Stimulated activated CD8-positive, alpha-beta memory T cell treated with anti-CD3 and anti-CD28 coated beads, Interleukin-15, amount 100 ng/mL, for 24 hours (primary cell): ENCODE measurements around the gene EXOC3.
"Not testable (repeated sequence)": the region's sequence is repeated elsewhere in the genome, so short reads cannot be mapped to it uniquely, and the experiment has no call there.

Experiments used
- DNase-seq: peaks from one replicate; pipeline ENCODE4 v3.0.0-alpha.2; 2020; ENCODE audit warnings: low read depth

The EXOC3 gene

GRCh38 chr5:474232-474839, 31.4 kb downstream of the EXOC3 start:
- not testable (repeated sequence) for DNase-seq

GRCh38 chr5:474840-475661, 32.1 kb downstream of the EXOC3 start:
- no peak for DNase-seq

- DNase-seq = no peak
Observed at GRCh38 chr5:475704-476101, 32.7 kb downstream of the EXOC3 start.

GRCh38 chr5:476102-476813, 33.3 kb downstream of the EXOC3 start:
- DNase-seq = no peak

GRCh38 chr5:476814-477175, 33.8 kb downstream of the EXOC3 start:
- no peak for DNase-seq

GRCh38 chr5:477247-477646, 34.3 kb downstream of the EXOC3 start:
- no peak for DNase-seq

- DNase-seq = no peak
Observed at GRCh38 chr5:477871-478270, 34.9 kb downstream of the EXOC3 start.

- DNase-seq = no peak
Observed at GRCh38 chr5:478369-478981, 35.5 kb downstream of the EXOC3 start.

GRCh38 chr5:478982-479535, 36.1 kb downstream of the EXOC3 start:
- DNase-seq = no peak

- DNase-seq = no peak
Observed at GRCh38 chr5:479566-480319, 36.8 kb downstream of the EXOC3 start.

- DNase-seq = no peak
Observed at GRCh38 chr5:481347-481746, 38.4 kb downstream of the EXOC3 start.

- DNase-seq = no peak
Observed at GRCh38 chr5:482021-482420, 39.0 kb downstream of the EXOC3 start.

GRCh38 chr5:482506-482905, 39.5 kb downstream of the EXOC3 start:
- DNase-seq = no peak

- no peak for DNase-seq
Observed at GRCh38 chr5:483011-483410, 40.0 kb downstream of the EXOC3 start.

- DNase-seq = no peak
Observed at GRCh38 chr5:483434-484140, 40.6 kb downstream of the EXOC3 start.

GRCh38 chr5:484556-484955, 41.6 kb downstream of the EXOC3 start:
- no peak for DNase-seq

GRCh38 chr5:485113-485945, 42.4 kb downstream of the EXOC3 start:
- DNase-seq = no peak

- DNase-seq = no peak
Observed at GRCh38 chr5:485946-486491, 43.0 kb downstream of the EXOC3 start.

- not testable (repeated sequence) for DNase-seq
Observed at GRCh38 chr5:486597-486996, 43.6 kb downstream of the EXOC3 start.

GRCh38 chr5:488241-488640, 45.3 kb downstream of the EXOC3 start:
- DNase-seq = no peak
